Epithelial cell of esophagus (primary cell): ENCODE measurements around the gene SORCS1.

ENCODE experiments used
- DNase-seq: peaks from one replicate; pipeline ENCODE4 v3.0.0; 2010; ENCODE audit warnings: low read depth
- H3K4me3 ChIP-seq: 2 replicates; pipeline ENCODE4 v1.5.1; 2011; ENCODE audit warnings: mild to moderate bottlenecking, low read length, control low read depth
- CTCF ChIP-seq: IDR thresholded peaks from 2 replicates; pipeline ENCODE4 v1.5.1; 2011; ENCODE audit warnings: low read depth, mild to moderate bottlenecking, low read length, control low read depth, inconsistent platforms; ENCODE audit not compliant: insufficient read depth; ENCODE audit errors: missing control alignments

Gene SORCS1

GRCh38 chr10:106727170-106727569 lies 437.3 kb downstream of the SORCS1 start:
- DNase-seq = no peak
- no peak for TF ChIP-seq CTCF
- H3K4me3 ChIP-seq = no peak overlapping the region

DNA sequence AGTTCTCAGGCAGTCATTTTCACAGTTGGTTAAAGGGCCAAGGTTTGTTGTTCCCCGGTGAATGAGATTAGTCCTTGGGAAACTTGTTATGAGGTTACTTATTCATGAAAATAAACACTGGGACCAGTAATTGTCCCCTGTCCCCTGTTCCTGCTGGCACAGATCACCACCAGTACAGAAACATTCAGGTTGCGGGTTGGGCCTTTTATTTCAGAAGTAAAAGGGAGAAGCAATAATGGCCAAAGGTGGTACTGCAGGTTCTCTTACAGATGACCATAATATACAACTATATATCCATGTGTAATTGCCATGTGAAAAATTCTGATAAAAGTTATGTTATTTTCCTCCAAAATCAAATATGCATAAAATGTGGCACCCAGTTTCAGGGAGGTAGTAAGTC lies 442.0 kb downstream of the SORCS1 start:
- no peak overlapping the region for H3K4me3 ChIP-seq
- no peak for DNase-seq
- TF ChIP-seq CTCF = no peak

- DNase-seq = no peak
- no peak for TF ChIP-seq CTCF
- H3K4me3 ChIP-seq = no peak overlapping the region
Measured at GRCh38 chr10:106720683-106721082, 443.8 kb downstream of the SORCS1 start.

DNA sequence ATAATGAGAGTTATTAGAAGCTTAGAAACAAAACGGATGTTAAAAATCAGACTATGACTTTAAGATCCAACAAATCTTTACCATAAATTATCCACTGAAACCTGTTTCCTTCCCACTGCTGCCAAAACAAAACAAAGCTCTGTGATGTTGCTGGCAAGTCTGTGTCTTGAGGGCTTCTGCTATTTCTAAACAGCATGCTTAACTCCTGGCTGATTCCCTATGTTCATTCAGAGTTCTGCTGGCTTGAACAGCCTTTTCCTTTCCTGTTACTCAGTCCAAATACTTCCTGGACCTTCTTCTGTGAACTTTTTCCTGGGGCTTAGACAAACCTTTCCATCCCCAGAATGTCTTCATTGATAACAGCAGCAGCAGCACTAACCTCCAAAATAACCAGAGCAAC lies 448.1 kb downstream of the SORCS1 start:
- no peak overlapping the region for H3K4me3 ChIP-seq
- DNase-seq = no peak
- no peak for TF ChIP-seq CTCF

DNA sequence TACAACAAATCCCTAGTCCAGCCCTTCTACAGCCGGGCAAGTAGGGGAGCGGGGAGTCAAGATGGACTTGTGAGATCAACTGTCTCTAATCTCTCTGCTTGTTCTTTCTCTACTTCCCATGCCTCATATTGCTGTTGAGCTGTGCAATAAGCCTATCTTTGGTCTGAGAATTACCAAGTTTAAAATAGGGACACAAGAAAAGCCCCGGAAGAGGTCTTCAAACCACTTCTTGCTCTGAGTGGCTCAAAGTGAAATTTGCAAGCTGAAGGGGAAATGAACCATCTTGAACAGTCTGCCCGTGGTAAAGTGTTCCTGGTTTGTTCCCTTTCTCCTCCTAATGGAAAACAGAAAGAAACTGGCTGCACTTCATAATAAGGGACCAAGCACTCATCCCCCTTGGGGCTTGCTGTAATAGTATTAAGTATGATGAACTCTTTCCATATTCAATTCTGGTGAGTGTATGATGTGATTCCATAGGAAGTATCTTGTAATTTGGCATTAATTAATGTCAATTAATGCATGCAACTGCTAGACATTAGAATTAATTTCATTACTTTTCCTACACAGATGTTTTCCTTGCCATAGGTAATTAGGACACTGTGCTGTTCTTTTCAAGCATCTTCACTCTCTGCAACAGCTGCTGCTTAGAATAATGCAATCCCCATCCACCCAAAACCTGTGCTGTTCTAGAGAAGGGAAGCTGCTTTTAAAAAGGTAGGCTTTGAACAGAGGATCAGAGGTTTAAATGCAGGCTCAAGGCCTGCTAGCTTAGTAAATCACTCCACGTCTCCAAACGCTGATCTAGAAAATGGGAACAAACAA lies 449.6 kb downstream of the SORCS1 start:
- TF ChIP-seq CTCF = no peak
- no peak for DNase-seq
- no peak overlapping the region for H3K4me3 ChIP-seq

DNA sequence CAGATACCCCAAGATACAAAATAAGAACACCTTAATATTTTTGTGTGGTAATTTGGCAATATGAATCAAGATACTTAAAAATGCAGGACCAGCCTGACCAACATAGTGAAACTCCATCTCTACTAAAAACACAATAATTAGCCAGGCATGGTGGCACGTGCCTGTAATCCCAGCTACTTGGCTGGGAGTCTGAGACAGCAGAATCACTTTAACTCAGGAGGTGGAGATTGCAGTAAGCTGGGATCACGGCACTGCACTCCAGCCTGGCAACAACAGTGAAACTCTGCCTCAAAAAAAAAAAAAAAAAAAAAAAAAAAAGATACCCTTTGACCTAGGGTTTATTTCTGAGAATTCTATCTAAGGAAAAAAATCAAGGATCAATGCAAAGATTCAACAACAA lies 450.7 kb downstream of the SORCS1 start:
- DNase-seq = no peak
- no peak overlapping the region for H3K4me3 ChIP-seq
- TF ChIP-seq CTCF = no peak

- TF ChIP-seq CTCF = no peak
- H3K4me3 ChIP-seq = no peak overlapping the region
- peak; percentile 11 for DNase-seq
Measured at GRCh38 chr10:106712988-106713387, 451.5 kb downstream of the SORCS1 start.
